ENCODE results near the gene FAM120A. TPM values are rescaled to one million over a fixed set of nuclear protein-coding genes. Genes with fewer than 3 reads are reported as not detected.

FAM120A gene
- total and polyA plus RNA-seq, 12 donors: 42.6 to 147 (median 96.4) TPM

DNA sequence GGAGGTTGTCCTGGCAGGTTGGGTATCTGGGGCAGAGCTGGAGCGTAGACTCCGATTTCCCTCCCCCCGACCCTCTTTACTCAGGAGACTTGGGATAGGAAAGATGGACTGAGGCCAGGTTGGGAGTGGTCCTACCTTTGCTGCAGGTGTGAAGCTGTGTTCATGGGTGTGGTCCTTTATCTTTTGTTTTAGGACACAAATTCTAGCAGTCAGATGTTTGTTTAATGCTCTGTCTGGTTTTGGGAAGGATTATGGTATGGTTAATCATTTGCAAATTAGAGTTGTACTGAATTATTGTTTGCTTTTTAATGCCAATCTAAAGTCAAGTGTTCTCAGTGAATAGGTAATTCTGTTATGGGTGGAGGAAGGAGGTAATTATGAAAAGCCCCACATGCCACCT is 16.0 kb downstream of the FAM120A start:
- Histone ChIP-seq H3K4me3 (no peak overlapping the region), H3K27ac (peak overlapping the region in 2 of 5 donors; percentile 7 to 63), H3K4me1 (replicated peaks in 1 of 2) (peaks cover 33 to 65% of the 10 kb centered on the region in 2 donors), H3K27me3 (no peaks in the 10 kb centered on the region), H3K9me3 (replicated peaks in 1 of 3) (no peaks in the 10 kb centered on the region), H3K36me3 (replicated peaks in 1 of 2) (no peaks in the 10 kb centered on the region)
- no peak for TF ChIP-seq POLR2A (IDR thresholded peaks at IDR 0.05)
- TF ChIP-seq, protein P1, sequence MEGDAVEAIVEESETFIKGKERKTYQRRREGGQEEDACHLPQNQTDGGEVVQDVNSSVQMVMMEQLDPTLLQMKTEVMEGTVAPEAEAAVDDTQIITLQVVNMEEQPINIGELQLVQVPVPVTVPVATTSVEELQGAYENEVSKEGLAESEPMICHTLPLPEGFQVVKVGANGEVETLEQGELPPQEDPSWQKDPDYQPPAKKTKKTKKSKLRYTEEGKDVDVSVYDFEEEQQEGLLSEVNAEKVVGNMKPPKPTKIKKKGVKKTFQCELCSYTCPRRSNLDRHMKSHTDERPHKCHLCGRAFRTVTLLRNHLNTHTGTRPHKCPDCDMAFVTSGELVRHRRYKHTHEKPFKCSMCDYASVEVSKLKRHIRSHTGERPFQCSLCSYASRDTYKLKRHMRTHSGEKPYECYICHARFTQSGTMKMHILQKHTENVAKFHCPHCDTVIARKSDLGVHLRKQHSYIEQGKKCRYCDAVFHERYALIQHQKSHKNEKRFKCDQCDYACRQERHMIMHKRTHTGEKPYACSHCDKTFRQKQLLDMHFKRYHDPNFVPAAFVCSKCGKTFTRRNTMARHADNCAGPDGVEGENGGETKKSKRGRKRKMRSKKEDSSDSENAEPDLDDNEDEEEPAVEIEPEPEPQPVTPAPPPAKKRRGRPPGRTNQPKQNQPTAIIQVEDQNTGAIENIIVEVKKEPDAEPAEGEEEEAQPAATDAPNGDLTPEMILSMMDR (IDR thresholded peaks at IDR 0.05): no peak
- DNase-seq: no peak
- intact Hi-C loops (cut with DNase I): no loop called here
- 83 to 88% (median 87%) methylated on average over 3 of the region's 3 CpGs for WGBS, 4 donors

DNA sequence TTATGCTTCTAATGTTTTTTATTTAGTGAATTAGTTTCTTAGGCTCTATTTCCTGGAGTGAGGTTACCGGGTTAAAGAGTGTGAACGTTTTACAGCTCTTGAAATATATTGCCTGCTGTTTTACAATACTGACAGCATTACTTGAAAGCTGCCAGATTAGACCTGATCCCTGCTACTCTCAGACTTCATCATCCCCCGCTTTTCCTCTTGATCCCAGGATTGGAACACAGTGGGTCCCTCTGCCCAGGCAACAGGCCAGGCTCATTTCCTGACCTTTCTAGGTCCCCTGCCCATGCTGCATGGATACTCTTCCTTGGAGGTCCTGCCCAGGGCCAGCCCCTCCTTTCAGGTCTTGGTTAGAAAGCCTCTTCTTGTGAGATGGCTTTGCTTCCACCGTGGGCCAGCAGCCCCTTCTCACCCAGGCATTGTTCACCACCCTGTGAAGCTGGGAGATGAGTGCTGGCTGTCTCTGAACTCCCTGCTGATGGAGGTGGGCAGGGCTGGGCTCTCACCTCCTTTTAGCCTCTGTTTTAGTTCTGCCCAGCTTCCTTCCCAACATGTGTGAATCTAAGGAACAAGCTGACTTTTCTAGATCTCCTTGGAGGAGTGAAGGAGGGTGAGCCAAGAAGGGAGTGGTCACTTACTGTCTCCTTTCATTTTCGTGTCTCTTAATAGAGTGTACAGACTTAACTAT is 17.4 kb downstream of the FAM120A start:
- no peak for TF ChIP-seq POLR2A (IDR thresholded peaks at IDR 0.05)
- TF ChIP-seq, protein P1 (IDR thresholded peaks at IDR 0.05): no peak
- H3K9me3 ChIP-seq (replicated peaks in 1 of 3): no peaks in the 10 kb centered on the region
- no peaks in the 10 kb centered on the region for H3K27me3 ChIP-seq
- DNase-seq: peak in 1 of 7 donors; percentile 33
- 28 to 38% (median 34%) methylated on average over 5 of the region's 5 CpGs for WGBS, 4 donors
- peak overlapping the region in 3 of 5 donors; percentile 6 to 67 (median 59) for H3K27ac ChIP-seq
- no peaks in the 10 kb centered on the region for H3K36me3 ChIP-seq (replicated peaks in 1 of 2)
- intact Hi-C loops (cut with DNase I): no loop called here
- H3K4me1 ChIP-seq (replicated peaks in 1 of 2): peaks cover 33 to 60% of the 10 kb centered on the region in 2 donors
- H3K4me3 ChIP-seq: peak overlapping the region in 1 of 4 donors; percentile 17

DNA sequence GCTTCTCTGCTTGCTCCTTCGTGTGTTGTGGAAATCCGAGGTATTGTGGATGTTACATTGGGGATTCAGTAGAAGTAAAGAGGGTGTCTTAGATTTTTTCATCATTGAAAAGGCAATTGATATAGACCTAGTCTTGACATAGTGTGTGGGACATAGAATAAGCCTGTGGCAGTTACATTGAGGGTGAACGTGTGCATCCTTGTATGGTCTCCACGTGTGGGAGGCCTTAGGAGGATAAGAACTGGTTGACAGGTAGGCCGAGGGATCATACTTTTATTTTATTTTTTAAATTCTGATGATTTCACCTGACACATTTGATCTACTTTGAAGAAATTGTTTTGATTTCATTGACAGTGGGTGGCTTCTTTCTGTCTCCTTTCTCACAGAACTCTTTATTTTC is 18.9 kb downstream of the FAM120A start:
- Histone ChIP-seq H3K27me3 (no peaks in the 10 kb centered on the region), H3K36me3 (replicated peaks in 1 of 2) (no peaks in the 10 kb centered on the region), H3K4me3 (no peak overlapping the region), H3K4me1 (replicated peaks in 1 of 2) (peaks cover 28 to 49% of the 10 kb centered on the region in 2 donors), H3K9me3 (replicated peaks in 1 of 3) (no peaks in the 10 kb centered on the region), H3K27ac (no peak overlapping the region)
- intact Hi-C loops (cut with DNase I): no loop called here
- TF ChIP-seq, protein P1 (IDR thresholded peaks at IDR 0.05): no peak
- TF ChIP-seq POLR2A (IDR thresholded peaks at IDR 0.05): no peak
- WGBS, 4 donors: 92 to 99% (median 96%) methylated on average over 5 of the region's 5 CpGs
- DNase-seq: no peak

DNA sequence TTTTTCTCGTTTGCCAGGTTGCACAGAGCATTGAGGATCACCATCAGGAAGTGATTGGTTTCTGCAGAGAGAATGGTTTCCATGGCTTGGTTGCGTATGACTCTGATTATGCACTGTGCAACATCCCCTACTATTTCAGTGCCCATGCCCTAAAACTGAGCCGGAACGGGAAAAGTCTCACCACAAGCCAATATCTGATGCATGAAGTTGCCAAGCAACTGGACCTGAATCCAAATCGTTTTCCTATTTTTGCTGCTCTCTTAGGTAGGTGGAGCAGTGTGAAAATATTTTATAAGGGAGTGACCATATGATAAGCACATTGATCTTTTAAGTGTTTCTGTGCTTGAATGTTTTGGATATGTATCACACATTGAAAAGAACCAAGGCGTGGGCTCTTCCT is 19.6 kb downstream of the FAM120A start:
- no peaks in the 10 kb centered on the region for H3K27me3 ChIP-seq
- no peak overlapping the region for H3K4me3 ChIP-seq
- no peak for DNase-seq
- H3K36me3 ChIP-seq (replicated peaks in 1 of 2): no peaks in the 10 kb centered on the region
- no peaks in the 10 kb centered on the region for H3K9me3 ChIP-seq (replicated peaks in 1 of 3)
- no peak for TF ChIP-seq POLR2A (IDR thresholded peaks at IDR 0.05)
- TF ChIP-seq, protein P1 (IDR thresholded peaks at IDR 0.05): no peak
- H3K4me1 ChIP-seq (replicated peaks in 1 of 2): peaks cover 22 to 49% of the 10 kb centered on the region in 2 donors
- intact Hi-C loops (cut with DNase I): no loop called here
- H3K27ac ChIP-seq: no peak overlapping the region
- 82 to 90% (median 85%) methylated on average over 6 of the region's 6 CpGs for WGBS, 4 donors

All from adrenal gland (tissue), 12 donors.